ENCODE measurements around the gene TST.

GRCh38 chr22:37011472-37011871 is 7.8 kb downstream of the TST start:
- TF ChIP-seq CTCF (IDR thresholded peaks at IDR 0.05; ENCODE audit: poor library complexity, severe bottlenecking) = no peak
- no peak for TF ChIP-seq RAD21 (conservative IDR thresholded peaks at IDR 0.05)
- no peak for TF ChIP-seq REST (IDR thresholded peaks at IDR 0.05; ENCODE audit: borderline replicate concordance)
- TF ChIP-seq POLR2AphosphoS5 (IDR thresholded peaks at IDR 0.05) = no peak
- TF ChIP-seq EZH2 (IDR thresholded peaks at IDR 0.05; ENCODE audit: borderline replicate concordance, insufficient read depth, low read length, poor library complexity, severe bottlenecking) = no peak
- TF ChIP-seq EP300 (conservative IDR thresholded peaks at IDR 0.05; ENCODE audit: poor library complexity, severe bottlenecking) = no peak
- TF ChIP-seq SMC3 (conservative IDR thresholded peaks at IDR 0.05; ENCODE audit: poor library complexity) = no peak
